GM21381 (cell line): ENCODE data around the gene EIF4ENIF1.
"Not testable (repeated sequence)": the region's sequence is repeated elsewhere in the genome, so short reads cannot be mapped to it uniquely, and the experiment has no call there.

Experiments
- ATAC-seq: cut with Tn5 transposase; IDR thresholded peaks from one replicate; pipeline ENCODE4 v1.9.1; 2021; ENCODE audit warnings: mild to moderate bottlenecking, moderate library complexity; ENCODE audit not compliant: unreplicated experiment

Gene EIF4ENIF1

GRCh38 chr22:31443516-31443915 is 46.1 kb downstream of the EIF4ENIF1 start:
- no peak for ATAC-seq

GRCh38 chr22:31442768-31443489 is 46.7 kb downstream of the EIF4ENIF1 start:
- ATAC-seq: no peak

- no peak for ATAC-seq
Observed at GRCh38 chr22:31441652-31442051, 48.0 kb downstream of the EIF4ENIF1 start.

DNA sequence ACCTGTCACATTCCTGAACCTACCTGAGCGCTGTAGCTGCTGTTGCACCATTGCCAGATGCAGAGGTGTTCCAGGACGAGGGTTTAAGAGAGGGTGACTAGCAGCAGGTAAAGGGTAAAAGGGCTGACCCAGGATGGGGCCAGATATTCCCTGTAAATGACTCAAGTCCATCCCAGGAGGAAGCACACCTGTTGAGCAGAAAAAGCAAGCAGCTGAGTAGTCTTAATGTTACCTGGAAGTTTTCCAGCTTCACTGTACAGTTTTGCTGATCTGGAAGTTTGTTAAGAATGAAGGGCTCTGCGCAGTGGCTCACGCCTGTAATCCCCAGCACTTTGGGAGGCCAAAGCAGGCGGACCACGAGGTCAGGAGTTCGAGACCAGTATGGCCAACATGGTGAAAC is 49.0 kb downstream of the EIF4ENIF1 start:
- ATAC-seq: no peak

DNA sequence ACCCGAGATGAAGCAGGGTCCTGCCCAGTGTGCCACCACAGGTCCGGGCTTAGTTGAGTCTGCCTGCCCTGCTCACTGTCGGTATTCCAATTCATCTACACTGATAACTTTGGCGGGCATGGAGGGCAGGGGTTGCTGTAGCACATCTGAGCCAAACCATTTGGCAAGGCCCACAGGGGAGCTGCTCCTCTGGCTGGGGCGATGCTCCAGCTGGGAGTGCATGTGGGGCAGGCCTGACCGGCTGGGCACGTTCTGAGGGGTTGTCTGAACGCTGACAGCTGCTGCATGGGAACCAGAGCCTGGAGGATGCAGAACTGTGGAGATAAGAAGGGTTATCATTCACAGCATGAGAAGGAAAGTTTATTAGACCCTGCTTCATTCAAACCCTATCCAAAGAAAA is 49.8 kb downstream of the EIF4ENIF1 start:
- ATAC-seq: no peak

DNA sequence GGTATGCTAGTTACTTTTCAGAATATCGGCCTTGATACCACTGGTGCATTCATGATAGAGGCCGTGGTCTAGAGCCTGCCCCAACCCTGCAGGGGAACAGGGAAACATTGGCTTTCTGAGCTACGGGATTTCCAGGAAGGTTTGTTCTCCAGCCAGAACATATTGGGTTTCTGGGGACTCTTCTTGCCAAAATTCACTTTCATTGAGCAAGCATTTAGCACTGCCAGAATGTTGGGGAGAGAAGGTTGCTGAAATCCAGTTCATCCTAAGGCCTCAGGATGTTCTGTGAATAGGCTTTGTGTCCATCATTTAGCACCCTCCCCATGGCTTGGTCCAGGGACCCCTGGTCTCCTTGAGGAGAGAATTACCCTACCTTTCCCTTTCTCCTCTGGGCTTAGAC is 53.5 kb downstream of the EIF4ENIF1 start:
- ATAC-seq: no peak

GRCh38 chr22:31431950-31432349 is 57.7 kb downstream of the EIF4ENIF1 start:
- no peak for ATAC-seq

GRCh38 chr22:31425331-31426050 is 64.2 kb downstream of the EIF4ENIF1 start:
- no peak for ATAC-seq

DNA sequence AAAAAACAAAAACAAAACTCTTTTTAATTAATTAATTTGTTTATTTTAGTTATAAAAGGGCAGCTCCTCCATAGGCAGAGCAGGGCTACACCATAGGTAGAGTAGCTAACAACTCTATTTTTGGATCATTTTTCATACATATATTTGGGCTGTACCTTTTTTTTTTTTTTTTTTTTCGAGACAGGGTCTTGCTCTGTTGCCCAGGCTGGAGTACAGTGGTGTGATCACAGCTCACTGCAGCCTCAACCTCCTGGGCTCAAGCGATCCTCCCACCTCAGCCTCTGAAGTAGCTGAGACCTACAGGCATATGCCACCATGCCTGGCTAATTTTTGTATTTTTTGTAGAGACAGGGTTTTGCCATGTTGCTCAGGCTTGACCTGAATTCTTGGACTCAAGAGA is 87.3 kb downstream of the EIF4ENIF1 start:
- ATAC-seq: not testable (repeated sequence)

GRCh38 chr22:31400023-31400397 is 89.6 kb downstream of the EIF4ENIF1 start:
- ATAC-seq: no peak

- peak; percentile 96 for ATAC-seq
Observed at GRCh38 chr22:31399211-31400022, 90.2 kb downstream of the EIF4ENIF1 start, which contains the start of gene DRG1. Gene DRG1 (plus strand): TSS chr22:31399604. CDS start chr22:31399684, 80 bp downstream.

DNA sequence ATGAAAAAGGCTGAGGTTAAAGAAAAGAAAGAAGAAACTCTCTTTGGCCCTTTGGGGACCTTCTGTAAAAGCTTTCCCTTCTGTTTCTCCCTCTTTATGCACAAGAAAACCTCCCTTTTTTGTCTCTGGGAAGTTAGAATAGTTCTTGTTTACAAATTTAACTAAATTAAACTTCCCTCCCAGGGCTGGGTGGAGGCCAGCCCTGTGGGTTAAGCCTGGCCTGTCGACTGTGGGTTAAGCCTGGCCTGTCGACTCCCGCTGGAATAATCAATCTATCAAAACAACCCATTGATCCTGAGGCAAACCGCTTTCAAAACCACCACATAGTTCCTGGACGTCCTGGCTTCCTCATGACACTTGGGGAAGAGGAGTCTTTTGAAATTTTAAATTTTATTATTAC is 91.4 kb downstream of the EIF4ENIF1 start:
- no peak for ATAC-seq

- no peak for ATAC-seq
Observed at GRCh38 chr22:31394326-31394725, 95.3 kb downstream of the EIF4ENIF1 start.

DNA sequence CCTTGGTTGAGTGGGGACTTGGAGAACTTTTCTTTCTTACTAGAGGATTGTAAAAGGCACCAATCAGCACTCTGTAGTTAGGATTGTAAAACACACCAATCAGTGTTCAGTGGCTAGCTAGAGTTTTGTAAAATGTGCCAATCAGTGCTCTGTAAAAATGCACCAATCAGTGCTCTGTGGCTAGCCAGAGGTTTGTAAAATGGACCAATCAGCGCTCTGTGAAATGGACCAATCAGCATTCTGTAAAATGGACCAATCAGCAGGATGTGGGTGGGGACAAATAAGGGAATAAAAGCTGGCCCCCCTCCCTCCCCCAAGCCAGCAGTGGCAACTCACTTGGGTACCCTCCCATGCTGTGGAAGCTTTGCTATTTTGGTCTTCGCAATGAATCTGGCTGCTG is 95.7 kb downstream of the EIF4ENIF1 start:
- ATAC-seq: no peak
